ENCODE results near the gene GCM1.
"Not testable (repeated sequence)": the region's sequence is repeated elsewhere in the genome, so short reads cannot be mapped to it uniquely, and the experiment has no call there.

Gene GCM1

DNA sequence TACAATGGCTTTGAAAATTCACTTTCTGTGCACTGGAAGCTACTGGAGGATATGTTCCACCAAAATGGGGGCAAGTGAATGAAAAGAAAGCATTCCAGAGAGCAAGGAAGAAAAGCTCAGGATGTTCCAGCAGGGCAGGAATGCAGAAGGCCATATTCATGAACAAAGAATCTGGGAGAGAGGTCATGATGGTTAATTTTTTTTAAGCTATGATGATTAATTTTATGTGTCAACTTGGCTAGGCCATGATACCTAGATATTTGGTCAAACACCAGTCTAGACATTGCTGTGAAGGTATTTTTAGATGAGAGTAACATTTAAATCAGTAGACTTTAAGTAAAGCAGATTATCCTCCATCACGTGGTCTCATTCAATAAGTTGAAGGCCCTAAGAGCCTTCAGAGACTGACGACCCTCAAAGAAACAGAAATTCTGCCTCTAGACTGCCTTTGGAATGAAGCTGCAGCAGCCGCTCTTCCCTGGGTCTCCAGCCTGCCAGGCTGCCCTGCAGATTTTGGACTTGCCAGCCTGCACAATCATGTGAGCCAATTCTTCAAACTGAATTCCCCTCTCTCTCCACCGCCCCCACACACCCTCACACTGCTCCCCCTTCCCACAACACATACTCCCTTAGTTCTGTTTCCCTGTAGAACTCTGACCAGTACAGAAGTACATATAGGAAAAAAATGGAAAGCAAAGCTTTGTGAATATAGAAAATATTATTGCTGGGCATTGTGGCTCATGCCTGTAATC lies 20.1 kb upstream of the GCM1 start:
- no peaks in the 10 kb centered on the region for H3K4me1 Mint-ChIP-seq
- H3K36me3 Mint-ChIP-seq (ENCODE audit: insufficient read depth): no peaks in the 10 kb centered on the region
- DNase-seq (ENCODE audit: low spot score in 2 of 2) (no peak), ATAC-seq (replicated peaks; ENCODE audit: extremely low read depth, poor library complexity, severe bottlenecking) (no peak)
- H3K27me3 Mint-ChIP-seq: no peaks in the 10 kb centered on the region
- no peak overlapping the region for H3K27ac Mint-ChIP-seq (ENCODE audit: low read depth)
- no peak overlapping the region for H3K4me3 Mint-ChIP-seq
- no peaks in the 10 kb centered on the region for H3K9me3 Mint-ChIP-seq

DNA sequence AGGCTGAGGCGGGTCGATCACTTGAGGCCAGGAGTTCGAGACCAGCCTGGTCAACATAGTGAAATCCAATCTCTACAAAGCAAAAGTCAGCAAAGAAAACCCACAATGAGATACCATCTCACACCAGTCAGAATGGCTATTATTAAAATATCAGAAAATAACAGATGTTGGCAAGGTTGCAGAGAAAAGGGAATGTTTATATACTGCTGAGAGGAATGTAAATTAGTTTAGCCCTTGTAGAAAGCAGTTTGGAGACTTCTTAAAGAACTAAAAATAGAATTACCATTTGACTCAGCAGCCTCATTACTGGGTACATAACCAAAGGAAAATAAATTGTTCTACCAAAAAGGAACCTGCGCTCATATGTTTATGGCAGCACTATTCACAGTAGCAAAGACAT lies 16.7 kb upstream of the GCM1 start:
- ATAC-seq (replicated peaks; ENCODE audit: extremely low read depth, poor library complexity, severe bottlenecking): no peak

DNA sequence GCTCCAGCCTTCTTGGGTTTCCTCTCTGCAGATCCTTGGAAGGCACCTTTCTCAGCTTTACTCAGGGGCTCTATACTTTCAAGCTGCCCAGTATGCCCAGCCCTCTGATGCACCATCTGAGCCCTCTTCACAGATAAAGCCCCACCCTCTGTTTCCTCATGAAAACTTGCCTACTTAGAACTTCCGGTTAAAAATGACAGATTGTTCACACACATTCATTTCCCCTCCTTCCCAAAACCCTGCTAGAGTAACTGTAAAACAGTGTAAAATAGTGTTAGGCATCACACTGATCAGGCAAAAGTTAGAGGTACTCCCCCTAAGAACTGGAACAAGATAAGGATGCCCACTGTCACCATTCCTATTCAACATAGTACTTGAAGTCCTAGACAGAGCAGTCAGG lies 14.0 kb upstream of the GCM1 start:
- H3K9me3 Mint-ChIP-seq: no peaks in the 10 kb centered on the region
- H3K27ac Mint-ChIP-seq (ENCODE audit: low read depth): no peak overlapping the region
- ATAC-seq (replicated peaks; ENCODE audit: extremely low read depth, poor library complexity, severe bottlenecking) (no peak), DNase-seq (ENCODE audit: low spot score in 2 of 2) (no peak)
- H3K36me3 Mint-ChIP-seq (ENCODE audit: insufficient read depth): no peaks in the 10 kb centered on the region
- H3K27me3 Mint-ChIP-seq: no peaks in the 10 kb centered on the region
- no peak overlapping the region for H3K4me3 Mint-ChIP-seq
- H3K4me1 Mint-ChIP-seq: peaks cover 6% of the 10 kb centered on the region

More for the DNA sequence above, 16.7 kb upstream of the GCM1 start:
- Mint-ChIP-seq H3K36me3 (ENCODE audit: insufficient read depth) (no peaks in the 10 kb centered on the region), H3K4me3 (no peak overlapping the region), H3K9me3 (no peaks in the 10 kb centered on the region), H3K27me3 (no peaks in the 10 kb centered on the region), H3K27ac (ENCODE audit: low read depth) (no peak overlapping the region), H3K4me1 (peaks cover 6% of the 10 kb centered on the region)
- no peak for DNase-seq (ENCODE audit: low spot score in 2 of 2)

DNA sequence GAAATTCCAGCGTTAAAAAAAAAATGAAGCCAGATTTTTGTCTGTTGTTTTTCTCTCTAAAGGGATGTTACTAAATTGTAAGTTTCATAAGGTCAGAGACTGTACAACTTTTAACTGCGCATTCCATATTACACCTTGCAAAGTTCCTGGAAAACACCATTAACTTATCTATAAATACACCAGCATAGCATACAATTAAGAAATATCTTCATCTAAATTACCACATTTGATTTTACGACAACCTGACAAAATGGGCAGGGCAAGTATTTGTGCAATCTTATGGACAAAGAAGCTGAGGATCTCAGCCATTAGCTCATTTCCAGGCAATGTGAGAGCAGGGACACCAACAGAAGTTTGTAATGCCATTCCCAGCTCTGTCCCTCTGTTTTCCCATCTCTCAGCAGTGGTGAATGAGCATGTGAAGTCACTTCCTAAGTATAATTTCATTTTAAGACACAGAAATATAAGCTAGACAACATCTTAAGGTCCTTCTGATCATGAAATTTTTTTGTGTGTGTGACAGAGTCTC lies 12.9 kb upstream of the GCM1 start:
- Mint-ChIP-seq H3K9me3 (no peaks in the 10 kb centered on the region), H3K4me1 (peaks cover 6% of the 10 kb centered on the region), H3K27me3 (no peaks in the 10 kb centered on the region), H3K4me3 (no peak overlapping the region), H3K27ac (ENCODE audit: low read depth) (no peak overlapping the region), H3K36me3 (ENCODE audit: insufficient read depth) (no peaks in the 10 kb centered on the region)
- ATAC-seq (replicated peaks; ENCODE audit: extremely low read depth, poor library complexity, severe bottlenecking) (no peak), DNase-seq (ENCODE audit: low spot score in 2 of 2) (no peak)

DNA sequence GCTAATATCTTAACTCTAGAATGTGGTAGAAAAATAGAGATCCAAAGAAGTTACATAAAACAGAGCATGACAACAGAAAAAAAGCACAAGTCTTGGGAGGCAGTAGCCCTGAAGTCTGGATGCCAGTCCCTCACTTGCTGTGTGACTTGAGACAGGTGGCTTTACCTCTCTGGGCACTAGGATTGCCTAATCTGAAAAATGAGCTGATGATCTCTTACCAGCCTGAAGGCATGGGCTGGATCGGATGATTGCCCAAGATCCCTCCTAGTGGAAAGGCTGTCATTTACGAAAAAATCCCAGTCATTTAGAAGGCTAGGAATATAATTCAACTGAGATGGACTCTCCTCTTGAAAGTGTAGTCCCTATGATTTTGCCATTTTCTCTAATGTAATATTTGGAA lies 10.9 kb upstream of the GCM1 start:
- no peak overlapping the region for H3K4me3 Mint-ChIP-seq
- no peak for ATAC-seq (replicated peaks; ENCODE audit: extremely low read depth, poor library complexity, severe bottlenecking)
- no peaks in the 10 kb centered on the region for H3K27me3 Mint-ChIP-seq
- H3K9me3 Mint-ChIP-seq: no peaks in the 10 kb centered on the region
- H3K4me1 Mint-ChIP-seq: peaks cover 6% of the 10 kb centered on the region
- no peak overlapping the region for H3K27ac Mint-ChIP-seq (ENCODE audit: low read depth)
- no peak for DNase-seq (ENCODE audit: low spot score in 2 of 2)
- H3K36me3 Mint-ChIP-seq (ENCODE audit: insufficient read depth): no peaks in the 10 kb centered on the region

DNA sequence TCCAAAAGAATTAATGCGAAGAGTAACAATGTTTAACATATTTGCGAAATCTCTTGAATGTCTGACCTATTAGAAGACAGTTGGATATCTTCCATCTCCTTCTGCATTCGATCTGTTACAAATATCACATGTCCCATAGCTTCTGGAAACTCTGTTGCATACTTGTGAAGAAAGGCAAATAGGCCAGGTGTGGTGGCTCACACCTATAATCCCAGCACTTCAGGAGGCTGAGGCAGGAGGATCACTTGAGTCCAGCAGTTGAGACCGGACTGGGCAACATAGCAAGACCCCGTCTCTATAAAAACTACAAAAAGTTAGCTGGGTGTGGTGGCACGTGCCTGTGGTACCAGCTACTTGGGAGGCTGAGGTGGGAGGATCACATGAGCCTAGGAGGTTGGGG lies 9.4 kb upstream of the GCM1 start:
- H3K27ac Mint-ChIP-seq (ENCODE audit: low read depth); H3K36me3 Mint-ChIP-seq (ENCODE audit: insufficient read depth); H3K27me3 Mint-ChIP-seq; H3K4me1 Mint-ChIP-seq; DNase-seq (ENCODE audit: low spot score in 2 of 2); H3K9me3 Mint-ChIP-seq; ATAC-seq (replicated peaks; ENCODE audit: extremely low read depth, poor library complexity, severe bottlenecking); H3K4me3 Mint-ChIP-seq: not testable (repeated sequence)

DNA sequence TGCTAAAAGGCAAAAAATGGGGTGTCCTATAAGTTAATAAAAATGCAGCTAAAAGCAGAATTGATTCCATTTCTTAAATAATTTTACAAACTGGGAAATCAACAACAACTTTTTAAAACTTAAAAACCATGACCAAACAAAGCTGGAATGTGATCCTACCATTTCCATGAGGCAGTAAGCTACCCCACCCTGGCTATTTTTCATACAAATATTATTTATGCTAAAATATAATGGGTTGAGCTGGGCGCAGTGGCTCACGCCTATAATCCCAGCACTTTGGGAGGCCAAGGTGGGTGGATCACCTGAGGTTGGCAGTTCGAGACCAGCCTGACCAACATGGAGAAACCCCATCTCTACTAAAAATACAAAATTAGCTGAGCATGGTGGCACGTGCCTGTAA lies 6.6 kb upstream of the GCM1 start:
- ATAC-seq (replicated peaks; ENCODE audit: extremely low read depth, poor library complexity, severe bottlenecking); DNase-seq (ENCODE audit: low spot score in 2 of 2); H3K4me1 Mint-ChIP-seq; H3K4me3 Mint-ChIP-seq; H3K27ac Mint-ChIP-seq (ENCODE audit: low read depth); H3K9me3 Mint-ChIP-seq; H3K36me3 Mint-ChIP-seq (ENCODE audit: insufficient read depth): not testable (repeated sequence)
- peaks cover 24% of the 10 kb centered on the region for H3K27me3 Mint-ChIP-seq

DNA sequence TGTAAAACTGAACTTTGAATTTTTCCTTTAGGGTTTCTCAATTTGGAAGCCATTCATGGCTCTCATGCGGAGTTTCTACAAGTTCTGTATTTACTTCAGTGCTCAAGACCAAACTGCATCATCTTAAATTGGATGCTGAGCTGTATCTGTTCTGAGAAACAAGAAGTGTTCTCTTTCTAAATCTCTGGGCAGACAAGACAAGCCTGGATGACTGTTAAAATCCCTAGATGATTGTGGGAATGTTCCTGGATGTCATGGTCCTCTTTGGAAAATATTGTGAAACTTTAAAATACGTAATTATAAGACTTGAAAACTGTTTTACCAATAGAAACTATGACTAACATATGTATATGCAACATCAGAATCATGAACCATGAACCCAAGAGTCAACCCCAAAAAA lies 6.2 kb upstream of the GCM1 start:
- H3K36me3 Mint-ChIP-seq (ENCODE audit: insufficient read depth): no peaks in the 10 kb centered on the region
- no peaks in the 10 kb centered on the region for H3K9me3 Mint-ChIP-seq
- H3K4me1 Mint-ChIP-seq: no peaks in the 10 kb centered on the region
- no peak for ATAC-seq (replicated peaks; ENCODE audit: extremely low read depth, poor library complexity, severe bottlenecking)
- peaks cover 24% of the 10 kb centered on the region for H3K27me3 Mint-ChIP-seq
- no peak overlapping the region for H3K4me3 Mint-ChIP-seq
- no peak for DNase-seq (ENCODE audit: low spot score in 2 of 2)
- H3K27ac Mint-ChIP-seq (ENCODE audit: low read depth): no peak overlapping the region

DNA sequence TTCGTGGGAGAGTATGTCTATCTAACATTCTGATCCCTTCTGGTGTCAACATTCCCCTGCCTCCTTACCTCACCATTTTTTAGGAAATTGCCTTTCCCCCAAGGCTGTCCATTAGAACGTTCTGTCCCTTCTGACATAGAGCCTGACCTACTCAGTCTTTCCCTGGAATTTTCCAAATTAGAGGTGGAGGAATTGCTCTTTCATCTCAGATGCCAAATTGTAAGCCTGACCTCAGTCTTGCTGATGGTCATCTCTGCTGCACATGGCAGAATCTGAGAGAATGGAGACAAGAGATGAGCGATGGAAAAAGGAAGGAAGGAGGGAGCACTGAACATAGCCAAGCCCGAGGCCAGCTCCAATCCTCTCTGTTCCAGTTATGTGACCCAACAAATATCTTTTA lies 5.4 kb upstream of the GCM1 start:
- Mint-ChIP-seq H3K27ac (ENCODE audit: low read depth) (no peak overlapping the region), H3K4me1 (no peaks in the 10 kb centered on the region), H3K27me3 (peaks cover 24% of the 10 kb centered on the region), H3K9me3 (no peaks in the 10 kb centered on the region), H3K4me3 (no peak overlapping the region), H3K36me3 (ENCODE audit: insufficient read depth) (no peaks in the 10 kb centered on the region)
- ATAC-seq (replicated peaks; ENCODE audit: extremely low read depth, poor library complexity, severe bottlenecking): no peak
- DNase-seq (ENCODE audit: low spot score in 2 of 2): no peak

DNA sequence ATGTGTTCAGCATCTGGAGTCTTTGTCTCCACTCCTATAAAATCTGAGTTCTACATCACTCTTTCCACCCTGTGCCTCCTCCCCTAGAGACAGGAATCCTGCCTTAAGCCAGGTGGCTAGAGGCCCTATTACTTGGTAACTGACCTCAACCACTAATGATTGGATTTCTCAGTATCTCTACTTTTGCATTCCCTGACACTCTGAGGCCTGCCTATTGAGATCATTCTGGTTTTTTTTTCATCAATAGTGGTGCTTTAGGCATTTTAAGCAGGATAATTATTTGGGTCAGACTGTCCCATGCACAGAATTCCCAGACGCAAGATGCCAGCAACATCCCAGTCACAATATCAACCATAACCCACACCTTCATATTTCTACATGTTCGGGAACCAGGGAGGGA lies 3.9 kb upstream of the GCM1 start:
- Mint-ChIP-seq H3K4me3 (no peak overlapping the region), H3K9me3 (no peaks in the 10 kb centered on the region), H3K27ac (ENCODE audit: low read depth) (no peak overlapping the region), H3K4me1 (no peaks in the 10 kb centered on the region), H3K27me3 (peaks cover 24% of the 10 kb centered on the region), H3K36me3 (ENCODE audit: insufficient read depth) (no peaks in the 10 kb centered on the region)
- DNase-seq (ENCODE audit: low spot score in 2 of 2): no peak
- no peak for ATAC-seq (replicated peaks; ENCODE audit: extremely low read depth, poor library complexity, severe bottlenecking)

DNA sequence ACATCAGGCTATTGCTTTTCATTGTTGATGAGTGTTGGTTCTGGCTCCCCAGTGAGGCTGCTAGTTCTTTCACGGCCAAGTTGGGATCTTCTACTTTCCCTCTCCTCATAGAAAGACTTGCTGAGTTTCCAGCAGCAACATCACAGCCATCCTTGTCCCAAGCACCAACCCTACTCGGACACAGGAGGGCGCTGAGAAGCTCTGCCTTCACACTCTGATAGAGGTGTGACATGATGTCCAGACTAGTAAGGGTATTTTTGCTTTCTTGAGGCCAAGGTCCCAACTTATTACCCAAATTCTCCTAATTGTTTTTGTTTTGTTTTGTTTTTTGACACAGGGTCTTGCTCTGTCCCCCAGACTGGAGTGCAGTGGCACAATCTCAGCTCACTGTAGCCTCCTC lies 3.0 kb upstream of the GCM1 start:
- no peaks in the 10 kb centered on the region for H3K36me3 Mint-ChIP-seq (ENCODE audit: insufficient read depth)
- ATAC-seq (replicated peaks; ENCODE audit: extremely low read depth, poor library complexity, severe bottlenecking): no peak
- H3K27me3 Mint-ChIP-seq: peaks cover 24% of the 10 kb centered on the region
- no peaks in the 10 kb centered on the region for H3K9me3 Mint-ChIP-seq
- no peak overlapping the region for H3K27ac Mint-ChIP-seq (ENCODE audit: low read depth)
- no peak overlapping the region for H3K4me3 Mint-ChIP-seq
- DNase-seq (ENCODE audit: low spot score in 2 of 2): no peak
- no peaks in the 10 kb centered on the region for H3K4me1 Mint-ChIP-seq

DNA sequence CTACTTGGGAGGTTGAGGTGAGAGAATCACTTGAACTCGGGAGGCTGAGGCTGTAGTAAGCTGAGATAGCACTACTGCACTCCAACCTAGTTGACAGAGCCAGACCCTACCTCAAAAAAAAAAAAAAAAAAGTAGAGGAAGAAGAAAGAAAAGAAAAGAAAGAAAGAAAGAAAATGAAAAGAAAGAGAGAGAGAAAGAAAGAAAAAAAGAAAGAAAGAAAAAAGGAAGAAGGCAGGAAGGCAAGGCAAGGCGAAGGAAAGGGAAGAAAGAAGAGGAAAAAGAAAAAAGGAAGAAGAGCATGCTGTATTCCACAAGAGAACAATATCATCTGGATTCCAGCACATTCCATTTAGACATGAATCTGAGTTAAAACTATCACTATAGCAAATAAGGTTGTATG lies 3.8 kb downstream of the GCM1 start:
- no peak overlapping the region for H3K4me3 Mint-ChIP-seq
- H3K27ac Mint-ChIP-seq (ENCODE audit: low read depth): no peak overlapping the region
- ATAC-seq (replicated peaks; ENCODE audit: extremely low read depth, poor library complexity, severe bottlenecking) (no peak), DNase-seq (ENCODE audit: low spot score in 2 of 2) (no peak)
- H3K27me3 Mint-ChIP-seq: peaks cover 31% of the 10 kb centered on the region
- no peaks in the 10 kb centered on the region for H3K4me1 Mint-ChIP-seq
- no peaks in the 10 kb centered on the region for H3K36me3 Mint-ChIP-seq (ENCODE audit: insufficient read depth)
- no peaks in the 10 kb centered on the region for H3K9me3 Mint-ChIP-seq

DNA sequence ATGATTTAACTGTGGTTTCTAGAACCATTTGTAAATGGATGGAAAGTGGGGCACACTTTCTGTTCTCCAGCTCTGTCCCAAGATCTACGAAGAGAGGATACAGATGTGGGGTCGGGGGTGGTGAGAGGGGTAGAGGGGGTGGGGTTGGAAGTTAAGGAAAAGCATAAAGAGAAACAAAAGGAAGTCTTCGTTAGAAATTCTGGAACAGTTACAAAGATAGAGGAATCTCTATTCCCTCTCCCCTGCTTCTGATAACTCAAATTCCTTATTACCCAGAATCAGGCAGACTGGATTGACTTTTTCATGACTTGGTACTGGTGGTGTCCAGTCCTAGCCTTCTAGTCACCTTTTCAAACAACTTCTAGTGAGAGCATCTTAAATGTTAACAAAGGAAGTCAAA lies 4.9 kb downstream of the GCM1 start:
- H3K9me3 Mint-ChIP-seq: no peaks in the 10 kb centered on the region
- DNase-seq (ENCODE audit: low spot score in 2 of 2): no peak
- H3K27ac Mint-ChIP-seq (ENCODE audit: low read depth): no peak overlapping the region
- no peak for ATAC-seq (replicated peaks; ENCODE audit: extremely low read depth, poor library complexity, severe bottlenecking)
- peaks cover 31% of the 10 kb centered on the region for H3K27me3 Mint-ChIP-seq
- H3K4me3 Mint-ChIP-seq: no peak overlapping the region
- no peaks in the 10 kb centered on the region for H3K36me3 Mint-ChIP-seq (ENCODE audit: insufficient read depth)
- H3K4me1 Mint-ChIP-seq: no peaks in the 10 kb centered on the region
